Measurements from ENCODE around the gene LRP1B.

LRP1B gene

GRCh38 chr2:141871913-141872634, 258.7 kb downstream of the LRP1B start:
- Histone ChIP-seq H3K36me3 (ENCODE audit: insufficient read depth, low read length) (no peaks in the 10 kb centered on the region), H4K20me1 (ENCODE audit: insufficient read depth, low read length) (no peaks in the 10 kb centered on the region), H3K9ac (ENCODE audit: low read depth, low read length) (no peak overlapping the region), H3K4me3 (ENCODE audit: low read depth in 1 of 2, low read length in 2 of 2) (no peak overlapping the region), H3K4me1 (ENCODE audit: insufficient read depth, low read length) (peaks cover 3% of the 10 kb centered on the region; the same call in 1 of the 2 replicates), H3K27me3 (ENCODE audit: insufficient read depth, low read length, poor library complexity) (no peaks in the 10 kb centered on the region), H3K9me3 (ENCODE audit: insufficient read depth, low read length, severe bottlenecking) (no peaks in the 10 kb centered on the region), H3K4me2 (ENCODE audit: insufficient read depth, low read length) (no peak overlapping the region), H2AFZ (ENCODE audit: low read depth, low read length) (peak overlapping the region; percentile 29; the same call in 1 of the 2 replicates), H3K79me2 (ENCODE audit: insufficient read depth, low read length) (no peaks in the 10 kb centered on the region), H3K27ac (ENCODE audit: low read length) (no peak overlapping the region)
- no peak for ATAC-seq (ENCODE audit: insufficient read depth, low read depth)
- DNase-seq, result no peak
- no peak for TF ChIP-seq CTCF (IDR thresholded peaks at IDR 0.05; ENCODE audit: borderline replicate concordance, extremely low read depth, low read length, poor library complexity, severe bottlenecking)
- no peak for TF ChIP-seq EZH2 (IDR thresholded peaks at IDR 0.05; ENCODE audit: borderline replicate concordance, low read depth, low read length, severe bottlenecking)

GRCh38 chr2:141869572-141869971, 261.2 kb downstream of the LRP1B start:
- Histone ChIP-seq H3K4me3 (ENCODE audit: low read depth in 1 of 2, low read length in 2 of 2) (no peak overlapping the region), H3K79me2 (ENCODE audit: insufficient read depth, low read length) (no peaks in the 10 kb centered on the region), H3K4me2 (ENCODE audit: insufficient read depth, low read length) (no peak overlapping the region), H3K4me1 (ENCODE audit: insufficient read depth, low read length) (peaks cover 3% of the 10 kb centered on the region; the same call in 1 of the 2 replicates), H4K20me1 (ENCODE audit: insufficient read depth, low read length) (no peaks in the 10 kb centered on the region), H3K9ac (ENCODE audit: low read depth, low read length) (no peak overlapping the region), H3K9me3 (ENCODE audit: insufficient read depth, low read length, severe bottlenecking) (no peaks in the 10 kb centered on the region), H3K27me3 (ENCODE audit: insufficient read depth, low read length, poor library complexity) (no peaks in the 10 kb centered on the region), H3K27ac (ENCODE audit: low read length) (no peak overlapping the region), H2AFZ (ENCODE audit: low read depth, low read length) (no peak overlapping the region), H3K36me3 (ENCODE audit: insufficient read depth, low read length) (no peaks in the 10 kb centered on the region)
- ATAC-seq (ENCODE audit: insufficient read depth, low read depth), result no peak
- no peak for TF ChIP-seq EZH2 (IDR thresholded peaks at IDR 0.05; ENCODE audit: borderline replicate concordance, low read depth, low read length, severe bottlenecking)
- DNase-seq, result no peak

GRCh38 chr2:141863964-141864363, 266.9 kb downstream of the LRP1B start:
- Histone ChIP-seq H3K4me1 (ENCODE audit: insufficient read depth, low read length) (no peaks in the 10 kb centered on the region), H2AFZ (ENCODE audit: low read depth, low read length) (no peak overlapping the region), H3K4me3 (ENCODE audit: low read depth in 1 of 2, low read length in 2 of 2) (no peak overlapping the region), H3K79me2 (ENCODE audit: insufficient read depth, low read length) (no peaks in the 10 kb centered on the region), H3K9ac (ENCODE audit: low read depth, low read length) (no peak overlapping the region), H3K27me3 (ENCODE audit: insufficient read depth, low read length, poor library complexity) (no peaks in the 10 kb centered on the region), H4K20me1 (ENCODE audit: insufficient read depth, low read length) (no peaks in the 10 kb centered on the region), H3K27ac (ENCODE audit: low read length) (no peak overlapping the region), H3K4me2 (ENCODE audit: insufficient read depth, low read length) (no peak overlapping the region), H3K36me3 (ENCODE audit: insufficient read depth, low read length) (no peaks in the 10 kb centered on the region), H3K9me3 (ENCODE audit: insufficient read depth, low read length, severe bottlenecking) (no peaks in the 10 kb centered on the region)
- DNase-seq (no peak), ATAC-seq (ENCODE audit: insufficient read depth, low read depth) (no peak)
- TF ChIP-seq CTCF (IDR thresholded peaks at IDR 0.05; ENCODE audit: borderline replicate concordance, extremely low read depth, low read length, poor library complexity, severe bottlenecking), result no peak
- TF ChIP-seq EZH2 (IDR thresholded peaks at IDR 0.05; ENCODE audit: borderline replicate concordance, low read depth, low read length, severe bottlenecking), result no peak

GRCh38 chr2:141856215-141856919, 274.4 kb downstream of the LRP1B start:
- DNase-seq (no peak), ATAC-seq (ENCODE audit: insufficient read depth, low read depth) (no peak)
- no peak overlapping the region for H2AFZ ChIP-seq (ENCODE audit: low read depth, low read length)
- no peaks in the 10 kb centered on the region for H3K36me3 ChIP-seq (ENCODE audit: insufficient read depth, low read length)
- H3K79me2 ChIP-seq (ENCODE audit: insufficient read depth, low read length), result no peaks in the 10 kb centered on the region
- no peak overlapping the region for H3K9ac ChIP-seq (ENCODE audit: low read depth, low read length)
- H4K20me1 ChIP-seq (ENCODE audit: insufficient read depth, low read length), result no peaks in the 10 kb centered on the region
- H3K4me1 ChIP-seq (ENCODE audit: insufficient read depth, low read length), result no peaks in the 10 kb centered on the region
- H3K4me3 ChIP-seq (ENCODE audit: low read depth in 1 of 2, low read length in 2 of 2), result no peak overlapping the region
- no peak overlapping the region for H3K27ac ChIP-seq (ENCODE audit: low read length)
- H3K27me3 ChIP-seq (ENCODE audit: insufficient read depth, low read length, poor library complexity), result no peaks in the 10 kb centered on the region
- no peaks in the 10 kb centered on the region for H3K9me3 ChIP-seq (ENCODE audit: insufficient read depth, low read length, severe bottlenecking)
- TF ChIP-seq EZH2 (IDR thresholded peaks at IDR 0.05; ENCODE audit: borderline replicate concordance, low read depth, low read length, severe bottlenecking), result no peak
- no peak for TF ChIP-seq CTCF (IDR thresholded peaks at IDR 0.05; ENCODE audit: borderline replicate concordance, extremely low read depth, low read length, poor library complexity, severe bottlenecking)
- H3K4me2 ChIP-seq (ENCODE audit: insufficient read depth, low read length), result no peak overlapping the region

All from DND-41 (cell line).